Stomach (tissue), 4 donors: ENCODE results near the gene SCTR.

ENCODE experiments used
- EP300 ChIP-seq: sonication (generic); formaldehyde crosslinking; IDR thresholded peaks from one replicate; pipeline ENCODE4 v1.6.1; 2017; ENCODE audit warnings: antibody characterized with exemption
- TF ChIP-seq, protein P1 (sequence below), 7 experiments: fragments of 450-650 bp in 4 of 7; fragments of 200-600 bp in 3 of 7; sonication (generic) in 3 of 7; IDR thresholded peaks; one replicate each; pipeline ENCODE4 v1.5.1; 2016 to 2019; ENCODE audit warnings: antibody characterized with exemption in 7 of 7, control low read depth in 2 of 7, mild to moderate bottlenecking in 1 of 7

GRCh38 chr2:119419065-119419464, 105.2 kb downstream of the SCTR start:
- TF ChIP-seq, protein P1, sequence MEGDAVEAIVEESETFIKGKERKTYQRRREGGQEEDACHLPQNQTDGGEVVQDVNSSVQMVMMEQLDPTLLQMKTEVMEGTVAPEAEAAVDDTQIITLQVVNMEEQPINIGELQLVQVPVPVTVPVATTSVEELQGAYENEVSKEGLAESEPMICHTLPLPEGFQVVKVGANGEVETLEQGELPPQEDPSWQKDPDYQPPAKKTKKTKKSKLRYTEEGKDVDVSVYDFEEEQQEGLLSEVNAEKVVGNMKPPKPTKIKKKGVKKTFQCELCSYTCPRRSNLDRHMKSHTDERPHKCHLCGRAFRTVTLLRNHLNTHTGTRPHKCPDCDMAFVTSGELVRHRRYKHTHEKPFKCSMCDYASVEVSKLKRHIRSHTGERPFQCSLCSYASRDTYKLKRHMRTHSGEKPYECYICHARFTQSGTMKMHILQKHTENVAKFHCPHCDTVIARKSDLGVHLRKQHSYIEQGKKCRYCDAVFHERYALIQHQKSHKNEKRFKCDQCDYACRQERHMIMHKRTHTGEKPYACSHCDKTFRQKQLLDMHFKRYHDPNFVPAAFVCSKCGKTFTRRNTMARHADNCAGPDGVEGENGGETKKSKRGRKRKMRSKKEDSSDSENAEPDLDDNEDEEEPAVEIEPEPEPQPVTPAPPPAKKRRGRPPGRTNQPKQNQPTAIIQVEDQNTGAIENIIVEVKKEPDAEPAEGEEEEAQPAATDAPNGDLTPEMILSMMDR (IDR thresholded peaks at IDR 0.05) = no peak
- TF ChIP-seq EP300 = no peak
